Uterus (tissue), 2 donors: Measurements from ENCODE around the gene KIF15.

ENCODE experiments used
- POLR2A ChIP-seq, 2 donors: fragments of 450-650 bp; IDR thresholded peaks; one replicate each; pipeline ENCODE4 v1.6.1; 2016; ENCODE audit warnings: antibody characterized with exemption in 2 of 2, mild to moderate bottlenecking in 1 of 2, moderate library complexity in 1 of 2
- TF ChIP-seq, protein P1 (sequence below), 4 experiments: fragments of 200-600 bp in 2 of 4; fragments of 450-650 bp in 2 of 4; sonication (generic) in 2 of 4; IDR thresholded peaks; one replicate each; pipeline ENCODE4 v1.5.1; 2016 to 2019; ENCODE audit warnings: antibody characterized with exemption in 4 of 4, mild to moderate bottlenecking in 2 of 4, moderate library complexity in 1 of 4

DNA sequence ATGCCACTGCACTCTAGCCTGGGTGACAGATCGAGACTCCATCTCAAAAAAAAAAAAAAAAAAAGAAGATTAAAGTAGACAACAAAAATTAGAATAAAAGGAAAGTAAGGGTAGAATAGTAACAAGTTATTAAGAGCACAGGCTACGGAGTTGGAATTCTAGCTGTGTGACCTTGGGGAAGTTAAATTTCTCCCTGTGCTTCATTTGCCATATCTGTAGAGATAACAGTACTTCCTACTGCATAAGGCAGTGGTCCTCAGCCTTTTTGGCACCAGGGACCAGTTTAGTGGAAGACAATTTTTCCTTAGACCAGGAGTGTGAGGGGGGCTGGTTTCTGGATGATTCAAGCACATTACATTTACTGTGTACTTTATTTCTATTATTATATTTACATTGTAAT is 71.4 kb downstream of the KIF15 start:
- TF ChIP-seq, protein P1, sequence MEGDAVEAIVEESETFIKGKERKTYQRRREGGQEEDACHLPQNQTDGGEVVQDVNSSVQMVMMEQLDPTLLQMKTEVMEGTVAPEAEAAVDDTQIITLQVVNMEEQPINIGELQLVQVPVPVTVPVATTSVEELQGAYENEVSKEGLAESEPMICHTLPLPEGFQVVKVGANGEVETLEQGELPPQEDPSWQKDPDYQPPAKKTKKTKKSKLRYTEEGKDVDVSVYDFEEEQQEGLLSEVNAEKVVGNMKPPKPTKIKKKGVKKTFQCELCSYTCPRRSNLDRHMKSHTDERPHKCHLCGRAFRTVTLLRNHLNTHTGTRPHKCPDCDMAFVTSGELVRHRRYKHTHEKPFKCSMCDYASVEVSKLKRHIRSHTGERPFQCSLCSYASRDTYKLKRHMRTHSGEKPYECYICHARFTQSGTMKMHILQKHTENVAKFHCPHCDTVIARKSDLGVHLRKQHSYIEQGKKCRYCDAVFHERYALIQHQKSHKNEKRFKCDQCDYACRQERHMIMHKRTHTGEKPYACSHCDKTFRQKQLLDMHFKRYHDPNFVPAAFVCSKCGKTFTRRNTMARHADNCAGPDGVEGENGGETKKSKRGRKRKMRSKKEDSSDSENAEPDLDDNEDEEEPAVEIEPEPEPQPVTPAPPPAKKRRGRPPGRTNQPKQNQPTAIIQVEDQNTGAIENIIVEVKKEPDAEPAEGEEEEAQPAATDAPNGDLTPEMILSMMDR (IDR thresholded peaks at IDR 0.05): no peak
- no peak for TF ChIP-seq POLR2A (IDR thresholded peaks at IDR 0.05)
